HL-60 (cell line): Measurements from ENCODE around the gene PCGF3.

Experiments used
- DNase-seq, 2 experiments: peaks; one replicate each; pipeline ENCODE4 v3.0.0-alpha.2; 2010 to 2020; ENCODE audit warnings: low read depth in 1 of 2, low spot score in 1 of 2
- H3K27ac ChIP-seq: fragments of 250-450 bp; sonication (Bioruptor Pico); replicated peaks from 2 replicates; pipeline ENCODE4 v1.5.1; 2020; ENCODE audit warnings: mild to moderate bottlenecking, moderate library complexity
- H3K27me3 ChIP-seq: fragments of 250-450 bp; sonication (Bioruptor Pico); 2 replicates; pipeline ENCODE4 v1.5.1; 2021; ENCODE audit warnings: mild to moderate bottlenecking, moderate library complexity; ENCODE audit not compliant: insufficient read depth, poor library complexity, severe bottlenecking
- H3K4me3 ChIP-seq: replicated peaks from 2 replicates; pipeline ENCODE4 v1.5.1; 2011; ENCODE audit warnings: mild to moderate bottlenecking, control low read depth, low read length; ENCODE audit not compliant: insufficient read depth
- GABPA ChIP-seq: IDR thresholded peaks from 2 replicates; pipeline ENCODE4 v1.6.1; 2012; ENCODE audit warnings: low read depth
- POLR2AphosphoS5 ChIP-seq: IDR thresholded peaks from 2 replicates; pipeline ENCODE4 v1.6.1; 2012; ENCODE audit warnings: low read depth
- SPI1 ChIP-seq: IDR thresholded peaks from 2 replicates; pipeline ENCODE4 v1.6.1; 2012; ENCODE audit warnings: low read depth, mild to moderate bottlenecking, borderline replicate concordance
- TF ChIP-seq, protein P1 (sequence below): IDR thresholded peaks from one replicate; pipeline ENCODE4 v1.5.1; 2011; ENCODE audit warnings: low read length, control low read depth, inconsistent platforms; ENCODE audit not compliant: insufficient read depth
- TF ChIP-seq, protein P2 (sequence below): IDR thresholded peaks from 2 replicates; pipeline ENCODE4 v1.6.1; 2012; ENCODE audit warnings: low read depth; ENCODE audit not compliant: insufficient replicate concordance

PCGF3 gene

GRCh38 chr4:795726-796119 is 90.1 kb downstream of the PCGF3 start:
- peaks cover 52% of the 10 kb centered on the region for H3K27me3 ChIP-seq
- H3K4me3 ChIP-seq = no peak overlapping the region
- DNase-seq = no peak
- no peak overlapping the region for H3K27ac ChIP-seq
- TF ChIP-seq, protein P1, sequence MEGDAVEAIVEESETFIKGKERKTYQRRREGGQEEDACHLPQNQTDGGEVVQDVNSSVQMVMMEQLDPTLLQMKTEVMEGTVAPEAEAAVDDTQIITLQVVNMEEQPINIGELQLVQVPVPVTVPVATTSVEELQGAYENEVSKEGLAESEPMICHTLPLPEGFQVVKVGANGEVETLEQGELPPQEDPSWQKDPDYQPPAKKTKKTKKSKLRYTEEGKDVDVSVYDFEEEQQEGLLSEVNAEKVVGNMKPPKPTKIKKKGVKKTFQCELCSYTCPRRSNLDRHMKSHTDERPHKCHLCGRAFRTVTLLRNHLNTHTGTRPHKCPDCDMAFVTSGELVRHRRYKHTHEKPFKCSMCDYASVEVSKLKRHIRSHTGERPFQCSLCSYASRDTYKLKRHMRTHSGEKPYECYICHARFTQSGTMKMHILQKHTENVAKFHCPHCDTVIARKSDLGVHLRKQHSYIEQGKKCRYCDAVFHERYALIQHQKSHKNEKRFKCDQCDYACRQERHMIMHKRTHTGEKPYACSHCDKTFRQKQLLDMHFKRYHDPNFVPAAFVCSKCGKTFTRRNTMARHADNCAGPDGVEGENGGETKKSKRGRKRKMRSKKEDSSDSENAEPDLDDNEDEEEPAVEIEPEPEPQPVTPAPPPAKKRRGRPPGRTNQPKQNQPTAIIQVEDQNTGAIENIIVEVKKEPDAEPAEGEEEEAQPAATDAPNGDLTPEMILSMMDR = no peak
- TF ChIP-seq, protein P2, sequence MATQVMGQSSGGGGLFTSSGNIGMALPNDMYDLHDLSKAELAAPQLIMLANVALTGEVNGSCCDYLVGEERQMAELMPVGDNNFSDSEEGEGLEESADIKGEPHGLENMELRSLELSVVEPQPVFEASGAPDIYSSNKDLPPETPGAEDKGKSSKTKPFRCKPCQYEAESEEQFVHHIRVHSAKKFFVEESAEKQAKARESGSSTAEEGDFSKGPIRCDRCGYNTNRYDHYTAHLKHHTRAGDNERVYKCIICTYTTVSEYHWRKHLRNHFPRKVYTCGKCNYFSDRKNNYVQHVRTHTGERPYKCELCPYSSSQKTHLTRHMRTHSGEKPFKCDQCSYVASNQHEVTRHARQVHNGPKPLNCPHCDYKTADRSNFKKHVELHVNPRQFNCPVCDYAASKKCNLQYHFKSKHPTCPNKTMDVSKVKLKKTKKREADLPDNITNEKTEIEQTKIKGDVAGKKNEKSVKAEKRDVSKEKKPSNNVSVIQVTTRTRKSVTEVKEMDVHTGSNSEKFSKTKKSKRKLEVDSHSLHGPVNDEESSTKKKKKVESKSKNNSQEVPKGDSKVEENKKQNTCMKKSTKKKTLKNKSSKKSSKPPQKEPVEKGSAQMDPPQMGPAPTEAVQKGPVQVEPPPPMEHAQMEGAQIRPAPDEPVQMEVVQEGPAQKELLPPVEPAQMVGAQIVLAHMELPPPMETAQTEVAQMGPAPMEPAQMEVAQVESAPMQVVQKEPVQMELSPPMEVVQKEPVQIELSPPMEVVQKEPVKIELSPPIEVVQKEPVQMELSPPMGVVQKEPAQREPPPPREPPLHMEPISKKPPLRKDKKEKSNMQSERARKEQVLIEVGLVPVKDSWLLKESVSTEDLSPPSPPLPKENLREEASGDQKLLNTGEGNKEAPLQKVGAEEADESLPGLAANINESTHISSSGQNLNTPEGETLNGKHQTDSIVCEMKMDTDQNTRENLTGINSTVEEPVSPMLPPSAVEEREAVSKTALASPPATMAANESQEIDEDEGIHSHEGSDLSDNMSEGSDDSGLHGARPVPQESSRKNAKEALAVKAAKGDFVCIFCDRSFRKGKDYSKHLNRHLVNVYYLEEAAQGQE = no peak
- TF ChIP-seq GABPA = no peak
- TF ChIP-seq POLR2AphosphoS5 = no peak
- no peak for TF ChIP-seq SPI1

- peaks cover 52% of the 10 kb centered on the region for H3K27me3 ChIP-seq
- H3K4me3 ChIP-seq = no peak overlapping the region
- no peak for TF ChIP-seq SPI1
- no peak for TF ChIP-seq POLR2AphosphoS5
- TF ChIP-seq, protein P2 = no peak
- no peak for TF ChIP-seq GABPA
- TF ChIP-seq, protein P1 = no peak
- H3K27ac ChIP-seq = no peak overlapping the region
- DNase-seq = no peak
Observed at GRCh38 chr4:796206-796605, 90.6 kb downstream of the PCGF3 start.

DNA sequence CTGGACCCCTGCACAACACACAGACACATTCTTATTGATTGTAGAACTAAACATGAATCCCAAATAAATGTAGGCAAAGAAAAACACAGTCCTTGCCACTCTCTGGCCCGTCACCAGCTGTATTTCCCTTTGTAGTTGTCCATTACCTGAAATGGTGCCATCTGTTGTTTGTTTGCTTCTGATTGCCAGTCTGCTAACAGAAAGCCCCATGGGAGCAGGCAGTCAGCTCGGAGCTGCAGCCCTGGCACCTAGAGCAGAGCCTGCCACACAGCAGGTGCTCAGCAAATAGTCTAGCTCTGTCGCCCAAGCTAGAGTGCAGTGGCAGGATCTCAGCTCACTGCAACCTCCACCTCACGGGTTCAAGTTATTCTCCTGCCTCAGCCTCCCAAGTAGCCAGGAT is 91.4 kb downstream of the PCGF3 start:
- H3K4me3 ChIP-seq = no peak overlapping the region
- peaks cover 43% of the 10 kb centered on the region for H3K27me3 ChIP-seq
- no peak overlapping the region for H3K27ac ChIP-seq
- TF ChIP-seq, protein P1 = no peak
- no peak for TF ChIP-seq SPI1
- TF ChIP-seq, protein P2 = no peak
- TF ChIP-seq POLR2AphosphoS5 = no peak
- no peak for TF ChIP-seq GABPA
- no peak for DNase-seq
